GM19324 (cell line): ENCODE measurements around the gene HUWE1.
"Not testable (repeated sequence)": the region's sequence is repeated elsewhere in the genome, so short reads cannot be mapped to it uniquely, and the experiment has no call there.

Experiments
- ATAC-seq: cut with Tn5 transposase; IDR thresholded peaks from one replicate; pipeline ENCODE4 v1.9.1; 2021; ENCODE audit warnings: mild to moderate bottlenecking, moderate library complexity; ENCODE audit not compliant: unreplicated experiment, low FRiP score

HUWE1 gene

GRCh38 chrX:53544936-53545335, 141.6 kb downstream of the HUWE1 start:
- ATAC-seq = no peak

GRCh38 chrX:53538781-53539180, 147.7 kb downstream of the HUWE1 start:
- ATAC-seq = no peak

GRCh38 chrX:53531255-53531966, 155.1 kb downstream of the HUWE1 start:
- ATAC-seq = not testable (repeated sequence)

GRCh38 chrX:53526999-53527398, 159.5 kb downstream of the HUWE1 start:
- no peak for ATAC-seq

- ATAC-seq = no peak
Observed at GRCh38 chrX:53511322-53511721, 175.2 kb downstream of the HUWE1 start.

- ATAC-seq = not testable (repeated sequence)
Observed at GRCh38 chrX:53504035-53504434, 182.5 kb downstream of the HUWE1 start.

- ATAC-seq = no peak
Observed at GRCh38 chrX:53494436-53494835, 192.1 kb downstream of the HUWE1 start.

- no peak for ATAC-seq
Observed at GRCh38 chrX:53486285-53486684, 200.2 kb downstream of the HUWE1 start.

GRCh38 chrX:53483838-53484405, 202.6 kb downstream of the HUWE1 start:
- no peak for ATAC-seq

- no peak for ATAC-seq
Observed at GRCh38 chrX:53483416-53483815, 203.1 kb downstream of the HUWE1 start.
